HCT116 (cell line): ENCODE data around the gene MTO1. TPM values are rescaled to one million over a fixed set of nuclear protein-coding genes. Genes with fewer than 3 reads are reported as not detected.

ENCODE experiments used
- ATAC-seq: fragments of 200-7000 bp; cut with Tn5 transposase; 2 replicates; pipeline ENCODE4 v1.9.1; 2020; ENCODE audit warnings: mild to moderate bottlenecking, moderate library complexity
- BruUV-seq: library from RNA; stranded (reverse); fragments of 400-500 nt; replicated peaks from 2 replicates; lab custom pipeline; 2021; lab: Mats Ljungman, UMichigan
- CTCF ChIA-PET: fragments of 300-600 bp; sonication (Branson Sonifier 250); formaldehyde crosslinking; loops from one replicate; lab custom pipeline; 2021; ENCODE audit warnings: antibody characterized with exemption; lab: Charles Lee
- POLR2A ChIA-PET: fragments of 300-600, 350-600 bp; sonication (Branson Sonifier 250); formaldehyde crosslinking; loops from one replicate; lab custom pipeline; 2021; ENCODE audit warnings: antibody characterized with exemption; lab: Charles Lee
- RAD21 ChIA-PET, 2 experiments: fragments of 300-600 bp; sonication (Branson Sonifier 250); formaldehyde crosslinking; loops; one replicate each; lab custom pipeline; 2023; ENCODE audit warnings: low total read pairs in 2 of 2; ENCODE audit not compliant: uncharacterized antibody in 2 of 2, unreplicated experiment in 2 of 2, low non-redundant PET in 1 of 2; lab: Charles Lee
- DNase-seq: peaks from one replicate; pipeline ENCODE4 v3.0.0-alpha.2; 2010; ENCODE audit warnings: low read depth, low spot score
- H2AFZ ChIP-seq: fragments of 200-600 bp; shearing (Covaris generic), sonication (generic); 2 replicates; pipeline ENCODE4 v1.6.1; 2017; ENCODE audit warnings: low read depth, mixed run types, mixed read lengths, antibody characterized with exemption, low read length; ENCODE audit not compliant: poor library complexity, severe bottlenecking
- H3K27ac ChIP-seq: 2 replicates; pipeline ENCODE4 v1.5.1; 2012; ENCODE audit warnings: low read depth, low read length
- H3K27me3 ChIP-seq: fragments of 200-600 bp; sonication (generic); 2 replicates; pipeline ENCODE4 v1.6.1; 2016; ENCODE audit warnings: mixed run types, low read length, mixed read lengths; ENCODE audit not compliant: insufficient read depth
- H3K36me3 ChIP-seq, 2 experiments: fragments of 200-500 bp in 1 of 2; fragments of 200-600 bp in 1 of 2; sonication (Bioruptor generic) in 1 of 2; sonication (generic) in 1 of 2; 2 replicates each; pipeline versions ENCODE4 v1.5.1 to v1.6.1; 2014 to 2016; ENCODE audit warnings: low read length in 2 of 2, inconsistent platforms in 1 of 2, mixed read lengths in 1 of 2, mixed run types in 1 of 2; ENCODE audit not compliant: insufficient read depth in 2 of 2, control insufficient read depth in 1 of 2
- H3K4me1 ChIP-seq, 2 experiments: fragments of 200-600 bp in 1 of 2; sonication (generic) in 1 of 2; 2 replicates each; pipeline versions ENCODE4 v1.5.1 to v1.6.1; 2012 to 2017; ENCODE audit warnings: low read length in 2 of 2, inconsistent platforms in 1 of 2, mild to moderate bottlenecking in 1 of 2, mixed read lengths in 1 of 2, mixed run types in 1 of 2, moderate library complexity in 1 of 2; ENCODE audit not compliant: insufficient read depth in 2 of 2, control insufficient read depth in 1 of 2
- H3K4me2 ChIP-seq: fragments of 200-600 bp; sonication (generic); 2 replicates; pipeline ENCODE4 v1.6.1; 2017; ENCODE audit warnings: mixed run types, low read length, mixed read lengths
- H3K4me3 ChIP-seq, 2 experiments: fragments of 200-600 bp in 1 of 2; sonication (generic) in 1 of 2; replicated peaks in 1 of 2; 2 replicates each; pipeline ENCODE4 v1.5.1; 2011 to 2016; ENCODE audit warnings: low read length in 2 of 2, control low read depth in 1 of 2, low read depth in 1 of 2, mild to moderate bottlenecking in 1 of 2, mixed read lengths in 1 of 2, mixed run types in 1 of 2
- H3K79me2 ChIP-seq: fragments of 200-600 bp; sonication (generic); 2 replicates; pipeline ENCODE4 v1.6.1; 2017; ENCODE audit warnings: mild to moderate bottlenecking, mixed run types, low read length, moderate library complexity, mixed read lengths; ENCODE audit not compliant: insufficient read depth
- H3K9ac ChIP-seq: fragments of 200-600 bp; sonication (generic); 2 replicates; pipeline ENCODE4 v1.6.1; 2016; ENCODE audit warnings: low read length, mixed read lengths
- H3K9me2 ChIP-seq: fragments of 200-600 bp; sonication (generic), shearing (Covaris generic); 2 replicates; pipeline ENCODE4 v1.6.1; 2017; ENCODE audit warnings: mixed run types, mild to moderate bottlenecking, moderate library complexity; ENCODE audit not compliant: insufficient read depth
- H3K9me3 ChIP-seq, 2 experiments: fragments of 200-500 bp in 1 of 2; fragments of 200-600 bp in 1 of 2; sonication (Bioruptor generic) in 1 of 2; sonication (generic) in 1 of 2; 2 replicates each; pipeline ENCODE4 v1.6.1; 2014 to 2017; ENCODE audit warnings: low read length in 2 of 2, mixed read lengths in 2 of 2, inconsistent platforms in 1 of 2, low read depth in 1 of 2, mild to moderate bottlenecking in 1 of 2, mixed run types in 1 of 2, moderate library complexity in 1 of 2; ENCODE audit not compliant: control insufficient read depth in 1 of 2, insufficient read depth in 1 of 2
- H4K20me1 ChIP-seq: fragments of 200-600 bp; sonication (generic), shearing (Covaris generic); 2 replicates; pipeline ENCODE4 v1.6.1; 2017; ENCODE audit warnings: mixed run types, mild to moderate bottlenecking, moderate library complexity; ENCODE audit not compliant: insufficient read depth
- ELF1 ChIP-seq: IDR thresholded peaks from 2 replicates; pipeline ENCODE4 v1.6.1; 2012; ENCODE audit warnings: low read depth, borderline replicate concordance
- EZH2phosphoT487 ChIP-seq: fragments of 200-600 bp; IDR thresholded peaks from 2 replicates; pipeline ENCODE4 v1.6.1; 2018; ENCODE audit warnings: antibody characterized with exemption, borderline replicate concordance
- JUND ChIP-seq: IDR thresholded peaks from 2 replicates; pipeline ENCODE4 v1.6.1; 2012
- SIN3A ChIP-seq: IDR thresholded peaks from 2 replicates; pipeline ENCODE4 v1.6.1; 2012; ENCODE audit warnings: low read depth
- SP1 ChIP-seq: IDR thresholded peaks from 2 replicates; pipeline ENCODE4 v1.6.1; 2012; ENCODE audit warnings: low read depth
- YY1 ChIP-seq: IDR thresholded peaks from 2 replicates; pipeline ENCODE4 v1.6.1; 2011; ENCODE audit warnings: low read length, low read depth, moderate library complexity, mild to moderate bottlenecking; ENCODE audit not compliant: insufficient replicate concordance; ENCODE audit errors: extremely low read depth
- intact Hi-C: fragments of 100-400 bp; cut with micrococcal nuclease; formaldehyde crosslinking; loops from 2 replicates; pipeline ENCODE4 v1.10.0; 2022
- total RNA-seq: library from RNA; stranded (reverse); gene quantifications from one replicate; pipeline ENCODE4 v1.2.1, GENCODE V29; 2021; ENCODE audit not compliant: unreplicated experiment
- TF ChIP-seq, protein P1 (sequence below): IDR thresholded peaks from 2 replicates; pipeline ENCODE4 v1.6.1; 2012; ENCODE audit warnings: low read depth
- TF ChIP-seq, protein P2 (sequence below): IDR thresholded peaks from 2 replicates; pipeline ENCODE4 v1.6.1; 2011; ENCODE audit warnings: mild to moderate bottlenecking, low read length, moderate library complexity; ENCODE audit not compliant: insufficient replicate concordance; ENCODE audit errors: extremely low read depth

The MTO1 gene
- total RNA-seq, 1 experiment from 2014 or later, result 40.1 TPM

DNA sequence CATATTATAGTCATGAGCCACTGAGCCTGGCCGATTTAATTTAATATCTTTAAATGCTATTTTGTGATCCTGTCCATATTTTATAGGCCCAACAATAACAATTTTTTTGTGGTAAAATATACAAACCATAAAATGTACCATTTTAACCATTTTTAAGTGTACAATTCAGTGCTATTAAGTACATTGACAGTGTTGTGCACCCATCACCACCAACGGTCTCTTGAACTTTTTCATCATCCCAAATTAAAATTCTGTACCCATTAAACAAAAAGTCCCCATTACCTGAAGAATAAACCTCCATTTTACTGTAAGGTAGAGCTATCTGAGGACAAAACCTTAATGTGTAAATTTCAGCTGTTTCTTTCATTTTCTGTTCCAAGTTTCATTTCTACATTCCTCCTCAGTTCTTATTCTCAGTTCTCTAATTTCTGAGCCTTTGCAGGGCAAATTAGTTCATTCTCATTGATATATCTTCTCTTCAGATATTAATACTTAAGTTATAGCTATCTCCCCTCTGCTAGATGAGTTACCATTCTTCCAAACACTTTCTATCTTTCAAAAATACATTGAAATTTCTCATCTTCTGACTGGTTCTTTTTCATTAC is 10.3 kb downstream of the MTO1 start:
- no peaks in the 10 kb centered on the region for H3K4me1 ChIP-seq
- H3K4me3 ChIP-seq, result no peak overlapping the region
- no peak overlapping the region for H3K27ac ChIP-seq
- H2AFZ ChIP-seq, result no peak overlapping the region
- TF ChIP-seq JUND, result no peak
- TF ChIP-seq, protein P1, sequence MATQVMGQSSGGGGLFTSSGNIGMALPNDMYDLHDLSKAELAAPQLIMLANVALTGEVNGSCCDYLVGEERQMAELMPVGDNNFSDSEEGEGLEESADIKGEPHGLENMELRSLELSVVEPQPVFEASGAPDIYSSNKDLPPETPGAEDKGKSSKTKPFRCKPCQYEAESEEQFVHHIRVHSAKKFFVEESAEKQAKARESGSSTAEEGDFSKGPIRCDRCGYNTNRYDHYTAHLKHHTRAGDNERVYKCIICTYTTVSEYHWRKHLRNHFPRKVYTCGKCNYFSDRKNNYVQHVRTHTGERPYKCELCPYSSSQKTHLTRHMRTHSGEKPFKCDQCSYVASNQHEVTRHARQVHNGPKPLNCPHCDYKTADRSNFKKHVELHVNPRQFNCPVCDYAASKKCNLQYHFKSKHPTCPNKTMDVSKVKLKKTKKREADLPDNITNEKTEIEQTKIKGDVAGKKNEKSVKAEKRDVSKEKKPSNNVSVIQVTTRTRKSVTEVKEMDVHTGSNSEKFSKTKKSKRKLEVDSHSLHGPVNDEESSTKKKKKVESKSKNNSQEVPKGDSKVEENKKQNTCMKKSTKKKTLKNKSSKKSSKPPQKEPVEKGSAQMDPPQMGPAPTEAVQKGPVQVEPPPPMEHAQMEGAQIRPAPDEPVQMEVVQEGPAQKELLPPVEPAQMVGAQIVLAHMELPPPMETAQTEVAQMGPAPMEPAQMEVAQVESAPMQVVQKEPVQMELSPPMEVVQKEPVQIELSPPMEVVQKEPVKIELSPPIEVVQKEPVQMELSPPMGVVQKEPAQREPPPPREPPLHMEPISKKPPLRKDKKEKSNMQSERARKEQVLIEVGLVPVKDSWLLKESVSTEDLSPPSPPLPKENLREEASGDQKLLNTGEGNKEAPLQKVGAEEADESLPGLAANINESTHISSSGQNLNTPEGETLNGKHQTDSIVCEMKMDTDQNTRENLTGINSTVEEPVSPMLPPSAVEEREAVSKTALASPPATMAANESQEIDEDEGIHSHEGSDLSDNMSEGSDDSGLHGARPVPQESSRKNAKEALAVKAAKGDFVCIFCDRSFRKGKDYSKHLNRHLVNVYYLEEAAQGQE, result no peak
- TF ChIP-seq ELF1, result no peak
- TF ChIP-seq SP1, result no peak
- TF ChIP-seq YY1, result no peak
- TF ChIP-seq SIN3A, result no peak
- TF ChIP-seq, protein P2, sequence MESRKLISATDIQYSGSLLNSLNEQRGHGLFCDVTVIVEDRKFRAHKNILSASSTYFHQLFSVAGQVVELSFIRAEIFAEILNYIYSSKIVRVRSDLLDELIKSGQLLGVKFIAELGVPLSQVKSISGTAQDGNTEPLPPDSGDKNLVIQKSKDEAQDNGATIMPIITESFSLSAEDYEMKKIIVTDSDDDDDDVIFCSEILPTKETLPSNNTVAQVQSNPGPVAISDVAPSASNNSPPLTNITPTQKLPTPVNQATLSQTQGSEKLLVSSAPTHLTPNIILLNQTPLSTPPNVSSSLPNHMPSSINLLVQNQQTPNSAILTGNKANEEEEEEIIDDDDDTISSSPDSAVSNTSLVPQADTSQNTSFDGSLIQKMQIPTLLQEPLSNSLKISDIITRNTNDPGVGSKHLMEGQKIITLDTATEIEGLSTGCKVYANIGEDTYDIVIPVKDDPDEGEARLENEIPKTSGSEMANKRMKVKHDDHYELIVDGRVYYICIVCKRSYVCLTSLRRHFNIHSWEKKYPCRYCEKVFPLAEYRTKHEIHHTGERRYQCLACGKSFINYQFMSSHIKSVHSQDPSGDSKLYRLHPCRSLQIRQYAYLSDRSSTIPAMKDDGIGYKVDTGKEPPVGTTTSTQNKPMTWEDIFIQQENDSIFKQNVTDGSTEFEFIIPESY, result no peak
- TF ChIP-seq EZH2phosphoT487, result no peak
- H3K36me3 ChIP-seq, result peaks cover 27 to 40% of the 10 kb centered on the region in 2 experiments; a peak in 3 of 4 replicates
- H3K79me2 ChIP-seq, result no peaks in the 10 kb centered on the region
- no peaks in the 10 kb centered on the region for H3K27me3 ChIP-seq
- no TSS peak for BruUV-seq
- no peak for ATAC-seq
- H3K9ac ChIP-seq, result no peak overlapping the region
- no peaks in the 10 kb centered on the region for H3K9me3 ChIP-seq
- DNase-seq, result no peak
- H3K9me2 ChIP-seq, result no peaks in the 10 kb centered on the region
- no peak overlapping the region for H3K4me2 ChIP-seq
- RAD21 ChIA-PET, result no interaction called here
- no peaks in the 10 kb centered on the region for H4K20me1 ChIP-seq
- POLR2A ChIA-PET, result interaction anchor here (0.9 kb wide), 1 partner anchor 10 kb away, joined by 3 read pairs; the partner anchor contains the start of gene MTO1
- intact Hi-C loops, result no loop called here
- CTCF ChIA-PET, result no interaction called here
